ENCODE measurements around the gene HECTD2. TPM values are rescaled to one million over a fixed set of nuclear protein-coding genes. Genes with fewer than 3 reads are reported as not detected.

The HECTD2 gene
- total RNA-seq, 2 experiments from 2014 or later = 0.92 to 1.0 TPM

GRCh38 chr10:91411621-91412020, 1.5 kb downstream of the HECTD2 start:
- Mint-ChIP-seq H3K27me3 (no peaks in the 10 kb centered on the region), H3K9me3 (no peaks in the 10 kb centered on the region), H3K36me3 (ENCODE audit: low read depth) (peaks cover 5% of the 10 kb centered on the region), H3K27ac (peak overlapping the region; percentile 86), H3K4me3 (peak overlapping the region; percentile 92), H3K4me1 (ENCODE audit: low read depth) (peaks cover 11% of the 10 kb centered on the region)
- Histone ChIP-seq H3K4me1 (ENCODE audit: insufficient read depth, low read length) (peaks cover 14% of the 10 kb centered on the region), H3K4me3 (ENCODE audit: low read length) (no peak overlapping the region), H3K9me3 (ENCODE audit: control insufficient read depth in 1 of 2, insufficient read depth in 1 of 2, low read length in 2 of 2) (no peaks in the 10 kb centered on the region), H3K27ac (ENCODE audit: low read depth in 1 of 2, low read length in 2 of 2) (no peak overlapping the region), H3K27me3 (ENCODE audit: control insufficient read depth in 1 of 2, insufficient read depth in 2 of 2, low read length in 2 of 2) (peaks cover 3 to 8% of the 10 kb centered on the region in 2 experiments), H3K36me3 (ENCODE audit: insufficient read depth, low read length) (no peaks in the 10 kb centered on the region)
- intact Hi-C loops (cut with DNase I, micrococcal nuclease) = loop anchor here in 1 of 2 experiments (5.0 to 10.0 kb wide), 6 partner anchors 114 to 1436 kb away; partner anchors contain the start of genes EXOC6, FGFBP3 and TNKS2
- no peak for ATAC-seq (ENCODE audit: poor library complexity)
- ChIA-PET CTCF (interaction anchor here (1.2 kb wide), 1 partner anchor 21 kb away, joined by 6 read pairs; no protein-coding TSS in a partner anchor), POLR2A (interaction anchor here (0.6 to 1.8 kb wide), 4 partner anchors 112 to 377 kb away, joined by 3 to 6 read pairs (median 4); no protein-coding TSS in a partner anchor)
- no peak for TF ChIP-seq CTCF (IDR thresholded peaks at IDR 0.05)
- no peak for DNase-seq

GRCh38 chr10:91412354-91413087, 2.4 kb downstream of the HECTD2 start:
- H3K4me3 ChIP-seq (ENCODE audit: low read length) = no peak overlapping the region
- intact Hi-C loops (cut with DNase I, micrococcal nuclease) = loop anchor here in 1 of 2 experiments (5.0 to 10.0 kb wide), 6 partner anchors 115 to 1435 kb away; partner anchors contain the start of genes EXOC6, FGFBP3 and TNKS2
- H3K36me3 Mint-ChIP-seq (ENCODE audit: low read depth) = peaks cover 5% of the 10 kb centered on the region
- POLR2A ChIA-PET = no interaction called here
- TF ChIP-seq CTCF (IDR thresholded peaks at IDR 0.05) = no peak
- H3K9me3 Mint-ChIP-seq = no peaks in the 10 kb centered on the region
- H3K4me1 Mint-ChIP-seq (ENCODE audit: low read depth) = peaks cover 11% of the 10 kb centered on the region
- DNase-seq = no peak
- peaks cover 3 to 8% of the 10 kb centered on the region in 2 experiments for H3K27me3 ChIP-seq (ENCODE audit: control insufficient read depth in 1 of 2, insufficient read depth in 2 of 2, low read length in 2 of 2)
- H3K4me1 ChIP-seq (ENCODE audit: insufficient read depth, low read length) = peaks cover 14% of the 10 kb centered on the region
- CTCF ChIA-PET = no interaction called here
- no peak overlapping the region for H3K4me3 Mint-ChIP-seq
- H3K36me3 ChIP-seq (ENCODE audit: insufficient read depth, low read length) = no peaks in the 10 kb centered on the region
- no peak overlapping the region for H3K27ac Mint-ChIP-seq
- H3K9me3 ChIP-seq (ENCODE audit: control insufficient read depth in 1 of 2, insufficient read depth in 1 of 2, low read length in 2 of 2) = no peaks in the 10 kb centered on the region
- no peak for ATAC-seq (ENCODE audit: poor library complexity)
- no peaks in the 10 kb centered on the region for H3K27me3 Mint-ChIP-seq
- no peak overlapping the region for H3K27ac ChIP-seq (ENCODE audit: low read depth in 1 of 2, low read length in 2 of 2)

- POLR2A ChIA-PET = no interaction called here
Measured at GRCh38 chr10:91415816-91416215, 5.7 kb downstream of the HECTD2 start.

More at GRCh38 chr10:91415816-91416215, 5.7 kb downstream of the HECTD2 start:
- peaks cover 3% of the 10 kb centered on the region for H3K4me1 ChIP-seq (ENCODE audit: insufficient read depth, low read length)
- H3K36me3 ChIP-seq (ENCODE audit: insufficient read depth, low read length) = no peaks in the 10 kb centered on the region
- no peaks in the 10 kb centered on the region for H3K27me3 Mint-ChIP-seq
- peaks cover 3 to 8% of the 10 kb centered on the region in 2 experiments for H3K27me3 ChIP-seq (ENCODE audit: control insufficient read depth in 1 of 2, insufficient read depth in 2 of 2, low read length in 2 of 2)
- DNase-seq = no peak
- no peaks in the 10 kb centered on the region for H3K36me3 Mint-ChIP-seq (ENCODE audit: low read depth)
- no peak overlapping the region for H3K27ac Mint-ChIP-seq
- no peak for TF ChIP-seq CTCF (IDR thresholded peaks at IDR 0.05)
- no peak overlapping the region for H3K4me3 ChIP-seq (ENCODE audit: low read length)
- no peaks in the 10 kb centered on the region for H3K9me3 ChIP-seq (ENCODE audit: control insufficient read depth in 1 of 2, insufficient read depth in 1 of 2, low read length in 2 of 2)
- intact Hi-C loops (cut with DNase I, micrococcal nuclease) = loop anchor here in 1 of 2 experiments (10.0 kb wide), 1 partner anchor 411 kb away; no protein-coding TSS in a partner anchor
- no peaks in the 10 kb centered on the region for H3K9me3 Mint-ChIP-seq
- no peak overlapping the region for H3K27ac ChIP-seq (ENCODE audit: low read depth in 1 of 2, low read length in 2 of 2)
- H3K4me1 Mint-ChIP-seq (ENCODE audit: low read depth) = peaks cover 3% of the 10 kb centered on the region
- CTCF ChIA-PET = interaction anchor here (0.7 kb wide), 1 partner anchor 8 kb away, joined by 3 read pairs; no protein-coding TSS in a partner anchor
- no peak overlapping the region for H3K4me3 Mint-ChIP-seq
- ATAC-seq (ENCODE audit: poor library complexity) = no peak

Measured in CD4-positive, alpha-beta T cell (primary cell).